Thoracic aorta (tissue), 2 donors: Measurements from ENCODE around the gene UCHL3. TPM values are rescaled to one million over a fixed set of nuclear protein-coding genes. Genes with fewer than 3 reads are reported as not detected.

ENCODE experiments used
- ATAC-seq: fragments of 150-250 bp; one replicate; pipeline ENCODE4 v1.8.0; 2017; ENCODE audit warnings: low read depth; ENCODE audit not compliant: insufficient number of reproducible peaks, low FRiP score
- DNase-seq: peaks from one replicate; pipeline ENCODE4 v3.0.0-alpha.2; 2020; ENCODE audit warnings: low spot score
- H3K27ac ChIP-seq, 2 donors: fragments of 200-600 bp; sonication (generic); 1 replicate in 1 of 2; 2 replicates in 1 of 2; pipeline ENCODE4 v1.5.1; 2016; ENCODE audit warnings: mild to moderate bottlenecking in 2 of 2, moderate library complexity in 2 of 2
- H3K27me3 ChIP-seq: fragments of 200-600 bp; sonication (generic); replicated peaks from 2 replicates; pipeline ENCODE4 v1.6.0; 2016; ENCODE audit warnings: mild to moderate bottlenecking; ENCODE audit not compliant: insufficient read depth
- H3K36me3 ChIP-seq: fragments of 200-600 bp; sonication (generic); one replicate; pipeline ENCODE4 v1.5.1; 2016
- H3K4me1 ChIP-seq, 2 donors: fragments of 200-600 bp; sonication (generic); 1 replicate in 1 of 2; 2 replicates in 1 of 2; pipeline versions ENCODE4 v1.5.1 to v1.6.0; 2016; ENCODE audit warnings: low read depth in 2 of 2, mild to moderate bottlenecking in 1 of 2; ENCODE audit not compliant: control insufficient read depth in 1 of 2
- H3K4me3 ChIP-seq: fragments of 200-600 bp; sonication (generic); 2 replicates; pipeline ENCODE4 v1.5.1; 2016; ENCODE audit warnings: mild to moderate bottlenecking
- H3K9me3 ChIP-seq: fragments of 200-600 bp; sonication (generic); 2 replicates; pipeline ENCODE4 v1.5.1; 2016
- CTCF ChIP-seq: fragments of 200-600 bp; sonication (generic); IDR thresholded peaks from one replicate; pipeline ENCODE4 v1.5.1; 2019; ENCODE audit warnings: antibody characterized with exemption
- total RNA-seq, 2 donors: library from RNA; depleted of rRNA; stranded (reverse); fragments of >200 nt; gene quantifications; one replicate each; pipeline versions ENCODE4 v1.1.0 to v1.2.3, GENCODE V29; 2016

Gene UCHL3
- total RNA-seq, 2 donors from 2014 or later, result 4.9 to 12.2 TPM

- no peak for TF ChIP-seq CTCF
Measured at GRCh38 chr13:75583091-75583490, 33.5 kb downstream of the UCHL3 start.

GRCh38 chr13:75585153-75585552 is 35.6 kb downstream of the UCHL3 start:
- ATAC-seq (no peak), DNase-seq (no peak)
- H3K27me3 ChIP-seq, result no peaks in the 10 kb centered on the region
- H3K27ac ChIP-seq, result no peak overlapping the region
- no peaks in the 10 kb centered on the region for H3K4me1 ChIP-seq
- no peaks in the 10 kb centered on the region for H3K36me3 ChIP-seq
- TF ChIP-seq CTCF, result no peak
- H3K9me3 ChIP-seq, result peaks cover 10% of the 10 kb centered on the region
- no peak overlapping the region for H3K4me3 ChIP-seq

More at GRCh38 chr13:75583091-75583490, 33.5 kb downstream of the UCHL3 start:
- ATAC-seq (no peak), DNase-seq (no peak)
- Histone ChIP-seq H3K27ac (no peak overlapping the region), H3K4me3 (no peak overlapping the region), H3K36me3 (no peaks in the 10 kb centered on the region), H3K27me3 (no peaks in the 10 kb centered on the region), H3K9me3 (peaks cover 10% of the 10 kb centered on the region), H3K4me1 (no peaks in the 10 kb centered on the region)

- no peak for DNase-seq
Measured at GRCh38 chr13:75587679-75588078, 38.1 kb downstream of the UCHL3 start.

GRCh38 chr13:75596657-75597182 is 47.1 kb downstream of the UCHL3 start:
- no peak for ATAC-seq

More at GRCh38 chr13:75587679-75588078, 38.1 kb downstream of the UCHL3 start:
- ATAC-seq, result no peak
- no peak for TF ChIP-seq CTCF
- Histone ChIP-seq H3K27ac (no peak overlapping the region), H3K9me3 (peaks cover 10% of the 10 kb centered on the region), H3K27me3 (no peaks in the 10 kb centered on the region), H3K36me3 (no peaks in the 10 kb centered on the region), H3K4me1 (no peaks in the 10 kb centered on the region), H3K4me3 (no peak overlapping the region)

GRCh38 chr13:75600371-75600770 is 50.8 kb downstream of the UCHL3 start:
- TF ChIP-seq CTCF, result no peak
- ATAC-seq (no peak), DNase-seq (no peak)
- no peaks in the 10 kb centered on the region for H3K36me3 ChIP-seq
- no peak overlapping the region for H3K4me3 ChIP-seq
- H3K9me3 ChIP-seq, result no peaks in the 10 kb centered on the region
- no peak overlapping the region for H3K27ac ChIP-seq
- no peaks in the 10 kb centered on the region for H3K27me3 ChIP-seq
- H3K4me1 ChIP-seq, result no peaks in the 10 kb centered on the region

More at GRCh38 chr13:75596657-75597182, 47.1 kb downstream of the UCHL3 start:
- Histone ChIP-seq H3K36me3 (no peaks in the 10 kb centered on the region), H3K9me3 (no peaks in the 10 kb centered on the region), H3K4me3 (no peak overlapping the region), H3K4me1 (no peaks in the 10 kb centered on the region), H3K27me3 (no peaks in the 10 kb centered on the region), H3K27ac (no peak overlapping the region)
- TF ChIP-seq CTCF, result no peak
- DNase-seq, result no peak
